WTC11 (cell line): ENCODE results near the gene CMPK2. TPM values are rescaled to one million over a fixed set of nuclear protein-coding genes. Genes with fewer than 3 reads are reported as not detected.

Experiments used
- ATAC-seq: fragments of 200-7000 bp; cut with Tn5 transposase; 2 replicates; pipeline ENCODE4 v1.10.0; 2021; ENCODE audit warnings: mild to moderate bottlenecking, moderate library complexity
- CTCF ChIA-PET: fragments of 300-600 bp; sonication (Branson Sonifier 250); formaldehyde crosslinking; loops from one replicate; lab custom pipeline; 2021; ENCODE audit warnings: antibody characterized with exemption; lab: Charles Lee
- POLR2A ChIA-PET: fragments of 350-600 bp; sonication (Branson Sonifier 250); formaldehyde crosslinking; loops from one replicate; lab custom pipeline; 2021; ENCODE audit warnings: antibody characterized with exemption; lab: Charles Lee
- DNase-seq: peaks from one replicate; pipeline ENCODE4 v3.0.0; 2021; ENCODE audit warnings: low spot score
- H3K27ac Mint-ChIP-seq: 2 replicates; pipeline ENCODE4 v1.8.0; 2021; ENCODE audit warnings: mixed read lengths
- H3K27me3 Mint-ChIP-seq: 2 replicates; pipeline ENCODE4 v1.8.0; 2021; ENCODE audit warnings: low read depth, mild to moderate bottlenecking, moderate library complexity, mixed read lengths
- H3K36me3 Mint-ChIP-seq: 2 replicates; pipeline ENCODE4 v1.8.0; 2021; ENCODE audit warnings: mixed read lengths
- H3K4me1 Mint-ChIP-seq: 2 replicates; pipeline ENCODE4 v1.8.0; 2022; ENCODE audit warnings: mixed read lengths
- H3K4me3 Mint-ChIP-seq: 2 replicates; pipeline ENCODE4 v1.8.0; 2021; ENCODE audit warnings: mild to moderate bottlenecking, moderate library complexity, mixed read lengths
- H3K9me3 Mint-ChIP-seq: 2 replicates; pipeline ENCODE4 v1.8.0; 2021; ENCODE audit warnings: mixed read lengths
- CREB1 ChIP-seq: sonication (generic); formaldehyde crosslinking; IDR thresholded peaks from 2 replicates; pipeline ENCODE4 v1.8.0; 2023; ENCODE audit warnings: mild to moderate bottlenecking, missing genetic modification reagents
- ELF4 ChIP-seq: sonication (generic); formaldehyde crosslinking; IDR thresholded peaks from 2 replicates; pipeline ENCODE4 v1.8.1; 2022; ENCODE audit warnings: low read depth, mild to moderate bottlenecking, moderate library complexity, missing genetic modification reagents
- FOXP4 ChIP-seq: sonication (generic); formaldehyde crosslinking; IDR thresholded peaks from 2 replicates; pipeline ENCODE4 v1.8.0; 2022; ENCODE audit warnings: mild to moderate bottlenecking, missing genetic modification reagents
- HMGA2 ChIP-seq: fragments of 250-450 bp; sonication (Bioruptor Pico); IDR thresholded peaks from 2 replicates; pipeline ENCODE4 v1.4.0; 2021; ENCODE audit warnings: mild to moderate bottlenecking, moderate library complexity
- IRF2 ChIP-seq: sonication (generic); formaldehyde crosslinking; IDR thresholded peaks from 2 replicates; pipeline ENCODE4 v1.8.0; 2022; ENCODE audit warnings: low read depth, missing genetic modification reagents, borderline replicate concordance
- JAZF1 ChIP-seq: fragments of 250-450 bp; sonication (Bioruptor Pico); IDR thresholded peaks from 2 replicates; pipeline ENCODE4 v1.9.0; 2021; ENCODE audit warnings: moderate library complexity, mild to moderate bottlenecking, inconsistent platforms
- JUN ChIP-seq: sonication (generic); formaldehyde crosslinking; IDR thresholded peaks from 2 replicates; pipeline ENCODE4 v1.8.0; 2023; ENCODE audit warnings: mild to moderate bottlenecking, missing genetic modification reagents
- NFE2L1 ChIP-seq: sonication (generic); formaldehyde crosslinking; IDR thresholded peaks from 2 replicates; pipeline ENCODE4 v1.8.1; 2023; ENCODE audit warnings: missing genetic modification reagents
- NR2C2 ChIP-seq: sonication (generic); formaldehyde crosslinking; IDR thresholded peaks from 2 replicates; pipeline ENCODE4 v1.8.0; 2022; ENCODE audit warnings: mild to moderate bottlenecking, missing genetic modification reagents
- RELA ChIP-seq: sonication (generic); formaldehyde crosslinking; IDR thresholded peaks from 2 replicates; pipeline ENCODE4 v1.8.1; 2022; ENCODE audit warnings: missing genetic modification reagents, mild to moderate bottlenecking, borderline replicate concordance
- SMAD4 ChIP-seq: sonication (generic); formaldehyde crosslinking; IDR thresholded peaks from 2 replicates; pipeline ENCODE4 v1.8.0; 2022; ENCODE audit warnings: mild to moderate bottlenecking, missing genetic modification reagents
- SP1 ChIP-seq: sonication (generic); formaldehyde crosslinking; conservative IDR thresholded peaks from 2 replicates; pipeline ENCODE4 v1.8.1; 2022; ENCODE audit warnings: missing genetic modification reagents
- TEAD4 ChIP-seq: sonication (generic); formaldehyde crosslinking; IDR thresholded peaks from 2 replicates; pipeline ENCODE4 v1.8.0; 2022; ENCODE audit warnings: mild to moderate bottlenecking, missing genetic modification reagents
- ZNF138 ChIP-seq: sonication (generic); formaldehyde crosslinking; conservative IDR thresholded peaks from 2 replicates; pipeline ENCODE4 v1.8.1; 2022; ENCODE audit warnings: mild to moderate bottlenecking, moderate library complexity, missing genetic modification reagents
- ZNF317 ChIP-seq: sonication (generic); formaldehyde crosslinking; IDR thresholded peaks from 2 replicates; pipeline ENCODE4 v1.8.1; 2023; ENCODE audit warnings: low read depth, mild to moderate bottlenecking, moderate library complexity, missing genetic modification reagents, borderline replicate concordance
- ZSCAN18 ChIP-seq: fragments of 250-450 bp; sonication (Bioruptor Pico); IDR thresholded peaks from 2 replicates; pipeline ENCODE4 v2.1.2; 2022; ENCODE audit warnings: mild to moderate bottlenecking, moderate library complexity
- total RNA-seq: library from RNA; stranded (reverse); gene quantifications from 3 replicates; pipeline ENCODE4 v1.2.3, GENCODE V29; 2021
- TF ChIP-seq, protein P1 (sequence below): sonication (generic); formaldehyde crosslinking; IDR thresholded peaks from 2 replicates; pipeline ENCODE4 v1.8.0; 2022; ENCODE audit warnings: mild to moderate bottlenecking, missing genetic modification reagents
- TF ChIP-seq, protein P2 (sequence below): sonication (generic); formaldehyde crosslinking; IDR thresholded peaks from 2 replicates; pipeline ENCODE4 v1.8.0; 2022; ENCODE audit warnings: missing genetic modification reagents
- TF ChIP-seq, protein P3 (sequence below): sonication (generic); formaldehyde crosslinking; IDR thresholded peaks from 2 replicates; pipeline ENCODE4 v1.8.1; 2022; ENCODE audit warnings: mild to moderate bottlenecking, moderate library complexity, missing genetic modification reagents
- TF ChIP-seq, protein P4 (sequence below): sonication (generic); formaldehyde crosslinking; IDR thresholded peaks from 2 replicates; pipeline ENCODE4 v1.8.1; 2023; ENCODE audit warnings: mild to moderate bottlenecking, missing genetic modification reagents, moderate library complexity

CMPK2 gene
- total RNA-seq, 1 experiment from 2014 or later, result 0.13 TPM

GRCh38 chr2:6818012-6818411 lies 47.7 kb downstream of the CMPK2 start:
- DNase-seq (no peak), ATAC-seq (no peak)
- Mint-ChIP-seq H3K27me3 (peaks cover 46% of the 10 kb centered on the region), H3K36me3 (peaks cover 73% of the 10 kb centered on the region), H3K4me3 (no peak overlapping the region), H3K9me3 (peaks cover 87% of the 10 kb centered on the region), H3K4me1 (no peaks in the 10 kb centered on the region), H3K27ac (no peak overlapping the region)
- ChIA-PET POLR2A (no interaction called here), CTCF (no interaction called here)
- no peak for TF ChIP-seq ZSCAN18 (CRISPR knock-in tag)
- TF ChIP-seq, protein P1, sequence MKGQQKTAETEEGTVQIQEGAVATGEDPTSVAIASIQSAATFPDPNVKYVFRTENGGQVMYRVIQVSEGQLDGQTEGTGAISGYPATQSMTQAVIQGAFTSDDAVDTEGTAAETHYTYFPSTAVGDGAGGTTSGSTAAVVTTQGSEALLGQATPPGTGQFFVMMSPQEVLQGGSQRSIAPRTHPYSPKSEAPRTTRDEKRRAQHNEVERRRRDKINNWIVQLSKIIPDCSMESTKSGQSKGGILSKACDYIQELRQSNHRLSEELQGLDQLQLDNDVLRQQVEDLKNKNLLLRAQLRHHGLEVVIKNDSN (CRISPR knock-in tag), result no peak

DNA sequence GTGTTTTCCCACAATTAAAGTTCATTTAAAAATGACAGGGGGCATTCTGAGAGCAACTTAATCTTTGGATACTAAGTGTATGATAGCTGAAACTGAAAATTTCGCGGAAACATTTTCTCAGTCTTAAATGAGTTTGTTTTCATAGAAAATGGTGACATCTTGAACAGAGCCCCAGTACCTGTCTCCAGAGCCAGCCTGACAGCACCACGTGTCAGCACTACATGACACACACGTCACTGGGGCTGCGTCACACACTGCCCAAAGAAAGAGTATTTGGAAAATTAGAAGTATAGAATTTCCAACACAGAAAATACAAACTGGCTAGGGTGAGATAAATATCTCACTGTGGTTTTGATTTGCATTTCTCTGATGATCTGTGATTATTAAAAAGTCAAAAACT lies 50.8 kb downstream of the CMPK2 start:
- ChIA-PET CTCF (no interaction called here), POLR2A (no interaction called here)
- Mint-ChIP-seq H3K4me1 (no peaks in the 10 kb centered on the region), H3K36me3 (peaks cover 73% of the 10 kb centered on the region), H3K27me3 (peaks cover 41% of the 10 kb centered on the region), H3K9me3 (peaks cover 90% of the 10 kb centered on the region), H3K4me3 (no peak overlapping the region), H3K27ac (no peak overlapping the region)
- DNase-seq, result no peak
- TF ChIP-seq TEAD4 (no peak), JAZF1 (CRISPR knock-in tag) (no peak), ELF4 (no peak), IRF2 (no peak), ZNF138 (CRISPR knock-in tag) (no peak), JUN (no peak), CREB1 (CRISPR knock-in tag) (no peak), HMGA2 (CRISPR knock-in tag) (no peak), RELA (CRISPR knock-in tag) (no peak), FOXP4 (no peak), NR2C2 (CRISPR knock-in tag) (no peak), NFE2L1 (no peak), ZNF317 (no peak)
- no peak for ATAC-seq

DNA sequence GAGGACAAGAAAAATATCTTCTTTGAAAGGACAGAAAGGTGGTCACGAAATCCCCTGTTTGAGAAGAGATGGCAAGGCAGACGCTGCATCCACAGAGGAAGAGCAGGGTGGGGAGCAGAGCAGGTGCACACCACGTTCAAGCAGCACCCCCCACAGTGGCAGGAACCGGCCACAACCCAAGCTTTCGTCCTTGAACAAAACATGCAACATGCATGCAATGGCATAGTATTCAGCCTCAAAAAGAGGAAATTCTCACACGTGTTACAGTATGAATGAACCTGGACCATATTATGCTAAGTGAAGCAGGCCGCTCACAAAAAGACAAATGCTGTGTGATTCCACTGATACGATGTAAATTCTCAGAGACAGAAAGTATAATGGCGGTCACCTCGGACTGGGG lies 51.4 kb downstream of the CMPK2 start:
- H3K4me3 Mint-ChIP-seq, result no peak overlapping the region
- POLR2A ChIA-PET, result no interaction called here
- H3K9me3 Mint-ChIP-seq, result peaks cover 87% of the 10 kb centered on the region
- peaks cover 72% of the 10 kb centered on the region for H3K36me3 Mint-ChIP-seq
- CTCF ChIA-PET, result no interaction called here
- peaks cover 40% of the 10 kb centered on the region for H3K27me3 Mint-ChIP-seq
- DNase-seq (no peak), ATAC-seq (no peak)
- H3K27ac Mint-ChIP-seq, result no peak overlapping the region
- H3K4me1 Mint-ChIP-seq, result no peaks in the 10 kb centered on the region
- TF ChIP-seq, protein P1 (CRISPR knock-in tag), result no peak
- TF ChIP-seq, protein P2, sequence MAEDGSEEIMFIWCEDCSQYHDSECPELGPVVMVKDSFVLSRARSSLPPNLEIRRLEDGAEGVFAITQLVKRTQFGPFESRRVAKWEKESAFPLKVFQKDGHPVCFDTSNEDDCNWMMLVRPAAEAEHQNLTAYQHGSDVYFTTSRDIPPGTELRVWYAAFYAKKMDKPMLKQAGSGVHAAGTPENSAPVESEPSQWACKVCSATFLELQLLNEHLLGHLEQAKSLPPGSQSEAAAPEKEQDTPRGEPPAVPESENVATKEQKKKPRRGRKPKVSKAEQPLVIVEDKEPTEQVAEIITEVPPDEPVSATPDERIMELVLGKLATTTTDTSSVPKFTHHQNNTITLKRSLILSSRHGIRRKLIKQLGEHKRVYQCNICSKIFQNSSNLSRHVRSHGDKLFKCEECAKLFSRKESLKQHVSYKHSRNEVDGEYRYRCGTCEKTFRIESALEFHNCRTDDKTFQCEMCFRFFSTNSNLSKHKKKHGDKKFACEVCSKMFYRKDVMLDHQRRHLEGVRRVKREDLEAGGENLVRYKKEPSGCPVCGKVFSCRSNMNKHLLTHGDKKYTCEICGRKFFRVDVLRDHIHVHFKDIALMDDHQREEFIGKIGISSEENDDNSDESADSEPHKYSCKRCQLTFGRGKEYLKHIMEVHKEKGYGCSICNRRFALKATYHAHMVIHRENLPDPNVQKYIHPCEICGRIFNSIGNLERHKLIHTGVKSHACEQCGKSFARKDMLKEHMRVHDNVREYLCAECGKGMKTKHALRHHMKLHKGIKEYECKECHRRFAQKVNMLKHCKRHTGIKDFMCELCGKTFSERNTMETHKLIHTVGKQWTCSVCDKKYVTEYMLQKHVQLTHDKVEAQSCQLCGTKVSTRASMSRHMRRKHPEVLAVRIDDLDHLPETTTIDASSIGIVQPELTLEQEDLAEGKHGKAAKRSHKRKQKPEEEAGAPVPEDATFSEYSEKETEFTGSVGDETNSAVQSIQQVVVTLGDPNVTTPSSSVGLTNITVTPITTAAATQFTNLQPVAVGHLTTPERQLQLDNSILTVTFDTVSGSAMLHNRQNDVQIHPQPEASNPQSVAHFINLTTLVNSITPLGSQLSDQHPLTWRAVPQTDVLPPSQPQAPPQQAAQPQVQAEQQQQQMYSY (CRISPR knock-in tag), result no peak
- TF ChIP-seq RELA (CRISPR knock-in tag) (no peak), SMAD4 (CRISPR knock-in tag) (no peak), ZSCAN18 (CRISPR knock-in tag) (no peak), ZNF138 (CRISPR knock-in tag) (no peak), IRF2 (no peak), SP1 (CRISPR knock-in tag) (no peak)
- TF ChIP-seq, protein P3, sequence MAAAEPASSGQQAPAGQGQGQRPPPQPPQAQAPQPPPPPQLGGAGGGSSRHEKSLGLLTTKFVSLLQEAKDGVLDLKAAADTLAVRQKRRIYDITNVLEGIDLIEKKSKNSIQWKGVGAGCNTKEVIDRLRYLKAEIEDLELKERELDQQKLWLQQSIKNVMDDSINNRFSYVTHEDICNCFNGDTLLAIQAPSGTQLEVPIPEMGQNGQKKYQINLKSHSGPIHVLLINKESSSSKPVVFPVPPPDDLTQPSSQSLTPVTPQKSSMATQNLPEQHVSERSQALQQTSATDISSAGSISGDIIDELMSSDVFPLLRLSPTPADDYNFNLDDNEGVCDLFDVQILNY (CRISPR knock-in tag), result no peak
- TF ChIP-seq, protein P4, sequence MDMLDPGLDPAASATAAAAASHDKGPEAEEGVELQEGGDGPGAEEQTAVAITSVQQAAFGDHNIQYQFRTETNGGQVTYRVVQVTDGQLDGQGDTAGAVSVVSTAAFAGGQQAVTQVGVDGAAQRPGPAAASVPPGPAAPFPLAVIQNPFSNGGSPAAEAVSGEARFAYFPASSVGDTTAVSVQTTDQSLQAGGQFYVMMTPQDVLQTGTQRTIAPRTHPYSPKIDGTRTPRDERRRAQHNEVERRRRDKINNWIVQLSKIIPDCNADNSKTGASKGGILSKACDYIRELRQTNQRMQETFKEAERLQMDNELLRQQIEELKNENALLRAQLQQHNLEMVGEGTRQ, result no peak
